ENCODE measurements around the gene TCF3. TPM values are rescaled to one million over a fixed set of nuclear protein-coding genes. Genes with fewer than 3 reads are reported as not detected.
"Not testable (repeated sequence)": the region's sequence is repeated elsewhere in the genome, so short reads cannot be mapped to it uniquely, and the experiment has no call there.

The TCF3 gene
- total and polyA plus RNA-seq, 4 donors, result 36.9 to 58.1 (median 45.2) TPM

DNA sequence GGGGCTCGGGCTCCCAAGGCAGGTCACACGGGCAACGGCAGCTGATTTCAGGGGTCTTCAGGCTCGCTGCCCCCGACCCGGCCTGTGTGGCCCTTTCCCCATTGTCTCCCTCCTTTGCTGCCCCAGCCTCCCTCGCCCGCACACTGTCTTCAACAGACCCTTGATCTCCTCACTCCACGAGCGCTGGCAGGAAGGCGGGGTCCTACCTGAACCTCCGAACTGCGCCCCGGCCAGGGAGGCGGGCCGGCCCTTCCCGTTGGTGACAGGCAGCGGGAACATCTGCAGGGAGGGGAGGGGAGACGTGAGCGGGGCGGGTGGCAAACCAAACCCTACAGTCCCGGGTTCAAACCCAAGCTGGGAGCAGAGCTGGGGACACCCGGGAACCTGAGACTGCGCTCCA lies 6.3 kb downstream of the TCF3 start:
- DNase-seq (no peak), ATAC-seq (ENCODE audit: insufficient read depth, low FRiP score) (no peak)
- Histone ChIP-seq H3K4me3 (no peak overlapping the region), H3K9ac (ENCODE audit: insufficient read depth in 1 of 2, low read length in 2 of 2) (no peak overlapping the region), H3K4me1 (ENCODE audit: control insufficient read depth in 5 of 5, insufficient read depth in 5 of 5, low read length in 5 of 5) (peaks cover 0 to 11% (median 3%) of the 10 kb centered on the region in 5 donors), H3K36me3 (ENCODE audit: control insufficient read depth in 4 of 4, insufficient read depth in 4 of 4, low read length in 4 of 4) (peaks cover 0 to 60% (median 10%) of the 10 kb centered on the region in 4 donors), H3K27ac (ENCODE audit: low read depth in 1 of 2, low read length in 1 of 2) (no peak overlapping the region), H3K27me3 (ENCODE audit: control insufficient read depth in 3 of 3, insufficient read depth in 3 of 3, low read length in 2 of 3) (no peaks in the 10 kb centered on the region), H3K9me3 (ENCODE audit: control insufficient read depth in 4 of 4, insufficient read depth in 3 of 4, low read length in 3 of 4) (no peaks in the 10 kb centered on the region)
- 91 to 94% methylated on average over 18 to 24 of the region's 24 CpGs for WGBS, 2 donors
- TF ChIP-seq, protein P1, sequence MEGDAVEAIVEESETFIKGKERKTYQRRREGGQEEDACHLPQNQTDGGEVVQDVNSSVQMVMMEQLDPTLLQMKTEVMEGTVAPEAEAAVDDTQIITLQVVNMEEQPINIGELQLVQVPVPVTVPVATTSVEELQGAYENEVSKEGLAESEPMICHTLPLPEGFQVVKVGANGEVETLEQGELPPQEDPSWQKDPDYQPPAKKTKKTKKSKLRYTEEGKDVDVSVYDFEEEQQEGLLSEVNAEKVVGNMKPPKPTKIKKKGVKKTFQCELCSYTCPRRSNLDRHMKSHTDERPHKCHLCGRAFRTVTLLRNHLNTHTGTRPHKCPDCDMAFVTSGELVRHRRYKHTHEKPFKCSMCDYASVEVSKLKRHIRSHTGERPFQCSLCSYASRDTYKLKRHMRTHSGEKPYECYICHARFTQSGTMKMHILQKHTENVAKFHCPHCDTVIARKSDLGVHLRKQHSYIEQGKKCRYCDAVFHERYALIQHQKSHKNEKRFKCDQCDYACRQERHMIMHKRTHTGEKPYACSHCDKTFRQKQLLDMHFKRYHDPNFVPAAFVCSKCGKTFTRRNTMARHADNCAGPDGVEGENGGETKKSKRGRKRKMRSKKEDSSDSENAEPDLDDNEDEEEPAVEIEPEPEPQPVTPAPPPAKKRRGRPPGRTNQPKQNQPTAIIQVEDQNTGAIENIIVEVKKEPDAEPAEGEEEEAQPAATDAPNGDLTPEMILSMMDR (IDR thresholded peaks at IDR 0.05; ENCODE audit: control extremely low read depth, extremely low read depth), result no peak

- DNase-seq, result no peak
- Histone ChIP-seq H3K4me3 (no peak overlapping the region), H3K36me3 (ENCODE audit: control insufficient read depth in 4 of 4, insufficient read depth in 4 of 4, low read length in 4 of 4) (peaks cover 0 to 60% (median 10%) of the 10 kb centered on the region in 4 donors)
These were observed 7.1 kb downstream of the TCF3 start for GRCh38 chr19:1645299-1645698.

DNA sequence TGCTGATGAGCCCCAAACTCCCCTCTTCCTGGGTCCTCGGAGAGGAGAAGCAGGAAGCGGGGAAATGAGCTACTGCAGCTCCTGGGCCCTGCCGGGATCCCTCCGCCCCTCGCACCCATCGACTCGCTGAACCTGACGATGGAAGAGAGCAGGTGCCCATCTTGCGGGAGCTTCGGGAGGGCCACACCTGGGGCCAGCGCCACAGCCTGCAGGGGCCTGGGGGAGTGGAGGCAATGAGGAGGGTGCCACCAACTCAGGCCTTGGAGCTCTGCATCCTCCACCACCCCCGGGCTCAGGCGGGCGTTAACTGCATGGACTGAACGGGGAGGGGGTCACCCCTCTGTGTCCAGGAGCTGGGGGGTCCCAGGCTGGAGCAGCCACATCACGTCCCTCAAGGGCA lies 8.3 kb downstream of the TCF3 start:
- DNase-seq (no peak), ATAC-seq (ENCODE audit: insufficient read depth, low FRiP score) (no peak)
- TF ChIP-seq, protein P1 (IDR thresholded peaks at IDR 0.05; ENCODE audit: control extremely low read depth, extremely low read depth), result no peak
- Histone ChIP-seq H3K4me3 (no peak overlapping the region), H3K9ac (ENCODE audit: insufficient read depth in 1 of 2, low read length in 2 of 2) (no peak overlapping the region), H3K4me1 (ENCODE audit: control insufficient read depth in 5 of 5, insufficient read depth in 5 of 5, low read length in 5 of 5) (no peaks in the 10 kb centered on the region), H3K27me3 (ENCODE audit: control insufficient read depth in 3 of 3, insufficient read depth in 3 of 3, low read length in 2 of 3) (no peaks in the 10 kb centered on the region), H3K9me3 (ENCODE audit: control insufficient read depth in 4 of 4, insufficient read depth in 3 of 4, low read length in 3 of 4) (no peaks in the 10 kb centered on the region), H3K27ac (ENCODE audit: low read depth in 1 of 2, low read length in 1 of 2) (no peak overlapping the region), H3K36me3 (ENCODE audit: control insufficient read depth in 4 of 4, insufficient read depth in 4 of 4, low read length in 4 of 4) (peaks cover 0 to 58% (median 7%) of the 10 kb centered on the region in 4 donors)
- 94% methylated on average over 16 of the region's 16 CpGs for WGBS, 2 donors

More at GRCh38 chr19:1645299-1645698, 7.1 kb downstream of the TCF3 start:
- TF ChIP-seq, protein P1 (IDR thresholded peaks at IDR 0.05; ENCODE audit: control extremely low read depth, extremely low read depth), result no peak
- WGBS, 2 donors, result 95 to 97% methylated on average over 23 of the region's 23 CpGs
- Histone ChIP-seq H3K27me3 (ENCODE audit: control insufficient read depth in 3 of 3, insufficient read depth in 3 of 3, low read length in 2 of 3) (no peaks in the 10 kb centered on the region), H3K9me3 (ENCODE audit: control insufficient read depth in 4 of 4, insufficient read depth in 3 of 4, low read length in 3 of 4) (no peaks in the 10 kb centered on the region), H3K4me1 (ENCODE audit: control insufficient read depth in 5 of 5, insufficient read depth in 5 of 5, low read length in 5 of 5) (peaks cover 0 to 3% (median 0%) of the 10 kb centered on the region in 5 donors), H3K9ac (ENCODE audit: insufficient read depth in 1 of 2, low read length in 2 of 2) (no peak overlapping the region), H3K27ac (ENCODE audit: low read depth in 1 of 2, low read length in 1 of 2) (no peak overlapping the region)
- ATAC-seq (ENCODE audit: insufficient read depth, low FRiP score), result no peak

- not testable (repeated sequence) for H3K4me3 ChIP-seq; H3K4me1 ChIP-seq (ENCODE audit: control insufficient read depth in 5 of 5, insufficient read depth in 5 of 5, low read length in 5 of 5); H3K27me3 ChIP-seq (ENCODE audit: control insufficient read depth in 3 of 3, insufficient read depth in 3 of 3, low read length in 2 of 3); H3K27ac ChIP-seq (ENCODE audit: low read depth in 1 of 2, low read length in 1 of 2); DNase-seq; H3K9ac ChIP-seq (ENCODE audit: insufficient read depth in 1 of 2, low read length in 2 of 2); H3K9me3 ChIP-seq (ENCODE audit: control insufficient read depth in 4 of 4, insufficient read depth in 3 of 4, low read length in 3 of 4); ATAC-seq (ENCODE audit: insufficient read depth, low FRiP score)
- H3K36me3 ChIP-seq (ENCODE audit: control insufficient read depth in 4 of 4, insufficient read depth in 4 of 4, low read length in 4 of 4), result peaks cover 0 to 51% (median 21%) of the 10 kb centered on the region in 4 donors
- 93 to 94% methylated on average over 10 of the region's 10 CpGs for WGBS, 2 donors
These were observed 11.4 kb downstream of the TCF3 start for GRCh38 chr19:1640893-1641448.
